ENCODE measurements around the gene ADGRG1.
A peak's percentile ranks its signal among the peaks of the same experiment; 100 is the strongest.
"Not testable (repeated sequence)": the region's sequence is repeated elsewhere in the genome, so short reads cannot be mapped to it uniquely, and the experiment has no call there.

The ADGRG1 gene

GRCh38 chr16:57628008-57628781, at the start of gene ADGRG1:
Gene ADGRG1 (plus strand): TSS chr16:57628630. CDS start chr16:57650288, 21,658 bp downstream.
- no peak for DNase-seq

DNA sequence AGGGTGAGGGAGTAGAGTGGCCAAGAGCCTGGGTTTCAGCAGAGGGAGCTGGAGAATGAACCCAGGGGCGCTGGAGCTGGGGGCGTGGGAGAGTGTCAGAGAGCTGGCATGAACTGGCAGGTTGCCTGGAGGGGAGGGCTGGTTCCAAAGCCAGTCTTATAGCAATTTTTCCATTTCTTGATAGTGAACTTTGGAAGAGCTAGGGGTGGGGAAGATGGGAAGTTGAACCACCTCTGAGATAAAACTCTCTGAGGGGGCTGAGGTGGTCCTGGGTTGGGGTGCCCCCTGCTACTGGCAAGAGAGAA, 49.1 kb upstream of the ADGRG1 start:
- no peak for DNase-seq

DNA sequence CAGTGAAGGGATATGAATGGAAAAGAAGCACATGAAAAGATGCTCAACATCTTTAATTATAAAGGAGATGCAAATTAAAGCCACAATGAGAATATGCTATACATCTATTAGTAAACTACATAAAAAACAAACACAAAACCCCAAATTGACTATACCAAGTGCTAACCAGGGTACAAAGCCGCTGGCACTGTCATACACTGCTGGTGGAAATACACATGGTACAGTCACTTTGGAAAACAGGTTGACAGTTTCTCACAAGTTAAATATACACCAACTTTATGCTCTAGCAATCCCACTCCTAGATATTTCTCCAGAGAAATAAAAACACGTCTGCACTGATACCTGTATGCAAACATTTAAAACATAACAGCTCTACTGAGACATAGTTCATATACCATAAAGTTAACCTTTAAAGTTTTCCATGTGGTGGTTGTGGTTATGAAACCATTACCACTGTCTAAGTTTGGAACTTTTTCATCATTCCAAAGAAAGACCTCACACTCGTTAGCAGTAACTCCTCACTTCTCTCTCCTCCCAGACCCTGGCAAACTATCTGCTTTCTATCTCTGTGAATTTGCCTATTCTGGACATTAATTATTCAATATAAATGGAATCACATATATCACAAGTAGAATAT, 43.3 kb upstream of the ADGRG1 start:
- no peak for DNase-seq

- no peak for DNase-seq
Measured at GRCh38 chr16:57588831-57589230, 39.6 kb upstream of the ADGRG1 start.

GRCh38 chr16:57589374-57589773, 39.1 kb upstream of the ADGRG1 start:
- no peak for DNase-seq

- no peak for DNase-seq
Measured at GRCh38 chr16:57590654-57591085, 37.8 kb upstream of the ADGRG1 start.

DNA sequence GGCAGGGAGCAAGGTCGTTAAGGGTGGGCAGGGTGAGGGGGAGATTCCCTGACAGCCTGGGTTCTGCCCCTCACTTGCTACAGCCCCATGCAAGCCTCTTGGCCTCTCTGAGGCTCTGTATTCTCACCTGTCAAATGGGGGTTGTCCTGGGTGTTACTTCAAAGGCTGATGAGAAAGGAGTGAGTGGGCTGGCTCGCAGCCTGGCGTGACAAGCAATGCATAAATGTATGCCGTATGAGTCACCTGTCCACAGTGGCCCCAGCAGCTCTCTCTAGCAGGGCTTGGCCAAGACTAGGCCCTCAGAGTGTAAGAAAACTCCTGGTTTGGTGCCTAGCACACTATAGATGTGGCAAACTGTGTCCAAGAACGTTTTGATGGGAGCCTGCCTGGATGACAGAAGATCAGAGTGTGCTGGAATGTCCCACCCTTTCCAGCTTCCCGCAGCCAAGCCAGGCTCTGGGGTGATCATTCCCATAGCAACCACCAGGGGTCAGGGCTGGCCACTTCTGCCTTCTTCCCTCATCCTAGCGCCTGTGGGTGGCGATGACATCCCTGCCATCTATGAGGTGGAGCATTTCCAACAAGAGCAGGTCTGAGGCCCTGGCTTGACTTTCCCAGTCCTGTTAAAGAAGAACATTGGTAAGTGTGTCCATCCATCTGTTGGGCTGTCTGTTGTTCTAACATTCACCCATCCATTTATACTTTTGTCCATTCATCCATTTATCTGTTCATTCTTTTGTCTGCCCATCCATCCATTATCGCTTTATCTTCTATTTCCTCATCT, 37.2 kb upstream of the ADGRG1 start:
- peak in 3 of 4 experiments; percentile 18 to 46 (median 33) for DNase-seq

- DNase-seq = no peak
Measured at GRCh38 chr16:57591870-57592485, 36.5 kb upstream of the ADGRG1 start.

DNA sequence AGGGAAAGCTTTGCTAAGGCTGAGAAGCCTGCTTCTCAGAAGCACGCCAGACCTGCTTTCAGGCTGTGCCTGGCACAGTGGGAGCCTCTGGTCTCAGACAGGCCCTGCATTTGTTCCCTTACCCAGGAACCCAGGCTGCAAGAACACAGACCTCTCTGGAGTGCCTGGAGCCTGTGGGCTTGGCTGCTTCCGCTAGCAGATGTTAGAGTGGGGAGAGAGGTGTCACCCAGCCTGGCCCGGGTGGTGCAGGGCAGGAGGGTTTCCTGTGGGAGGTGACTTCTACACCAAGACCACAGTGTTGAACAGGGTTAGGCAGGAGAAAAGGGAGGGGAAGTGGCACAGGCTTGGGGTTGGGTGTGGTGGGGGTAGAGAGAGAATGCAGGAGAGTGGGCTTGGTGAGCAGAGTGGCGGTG, 35.8 kb upstream of the ADGRG1 start:
- peak in 2 of 4 experiments; percentile 45 to 47 for DNase-seq

GRCh38 chr16:57593021-57593420, 35.4 kb upstream of the ADGRG1 start:
- no peak for DNase-seq

DNA sequence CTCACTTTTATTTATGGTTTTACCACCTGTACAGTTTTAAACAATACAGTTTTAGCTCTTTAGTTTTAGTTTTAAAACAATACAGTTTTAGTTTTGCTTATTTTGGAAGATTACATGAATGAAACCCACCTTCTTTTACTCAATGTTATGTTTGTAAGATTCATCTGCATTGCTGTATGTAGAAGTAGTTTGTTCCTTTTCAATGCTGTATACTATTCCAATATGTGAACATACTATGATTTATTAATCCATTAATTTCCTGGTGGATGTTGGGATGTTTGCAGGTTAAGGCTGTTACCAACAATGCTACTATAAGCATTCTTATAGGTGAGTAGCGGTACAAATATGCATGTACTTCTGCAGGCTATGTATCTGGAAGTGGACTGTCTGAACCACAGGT, 34.4 kb upstream of the ADGRG1 start:
- no peak for DNase-seq

GRCh38 chr16:57594531-57595031, 33.8 kb upstream of the ADGRG1 start:
- no peak for DNase-seq

GRCh38 chr16:57596234-57596633, 32.2 kb upstream of the ADGRG1 start:
- DNase-seq = not testable (repeated sequence)

- no peak for DNase-seq
Measured at GRCh38 chr16:57598437-57598836, 30.0 kb upstream of the ADGRG1 start.

DNA sequence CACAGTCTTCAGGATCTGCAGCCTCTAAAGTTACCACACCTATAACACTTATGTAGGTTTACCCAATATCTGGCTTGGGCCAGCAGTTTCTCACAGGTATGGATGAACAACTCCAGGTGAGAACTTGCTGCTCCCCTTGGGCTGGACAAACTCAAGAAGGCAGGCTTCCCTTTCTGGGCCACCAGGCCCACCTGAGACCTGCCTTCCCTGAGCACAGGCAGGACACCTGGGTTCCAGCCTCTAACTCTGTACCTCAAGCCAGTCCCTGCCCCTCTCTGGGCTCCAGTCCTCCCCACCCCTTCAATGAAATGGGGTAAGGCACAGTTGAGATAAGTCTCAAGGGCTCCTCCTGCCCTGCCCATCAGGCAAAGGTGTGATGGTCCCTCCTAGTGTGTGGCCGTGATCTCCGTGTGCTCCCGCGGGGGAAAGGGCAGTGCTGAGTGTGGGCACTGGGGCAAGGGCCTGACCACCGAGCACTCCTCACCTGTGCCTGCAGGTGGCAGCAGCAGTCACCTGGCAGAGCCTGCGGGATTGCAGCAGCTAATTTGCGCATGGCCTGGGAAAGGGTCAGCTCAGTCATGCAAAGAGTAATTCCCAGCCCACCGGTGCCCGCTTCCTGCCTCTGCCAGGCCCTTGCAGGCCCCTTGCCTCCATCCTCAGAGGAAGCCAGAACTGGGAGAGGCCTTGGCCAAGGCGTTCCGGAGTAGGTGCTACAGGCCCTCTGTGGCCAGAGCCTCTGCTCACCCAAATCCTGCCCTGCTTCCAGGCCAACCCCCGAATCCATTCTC, 28.2 kb upstream of the ADGRG1 start:
- no peak for DNase-seq

GRCh38 chr16:57600952-57601580, 27.4 kb upstream of the ADGRG1 start:
- no peak for DNase-seq

DNA sequence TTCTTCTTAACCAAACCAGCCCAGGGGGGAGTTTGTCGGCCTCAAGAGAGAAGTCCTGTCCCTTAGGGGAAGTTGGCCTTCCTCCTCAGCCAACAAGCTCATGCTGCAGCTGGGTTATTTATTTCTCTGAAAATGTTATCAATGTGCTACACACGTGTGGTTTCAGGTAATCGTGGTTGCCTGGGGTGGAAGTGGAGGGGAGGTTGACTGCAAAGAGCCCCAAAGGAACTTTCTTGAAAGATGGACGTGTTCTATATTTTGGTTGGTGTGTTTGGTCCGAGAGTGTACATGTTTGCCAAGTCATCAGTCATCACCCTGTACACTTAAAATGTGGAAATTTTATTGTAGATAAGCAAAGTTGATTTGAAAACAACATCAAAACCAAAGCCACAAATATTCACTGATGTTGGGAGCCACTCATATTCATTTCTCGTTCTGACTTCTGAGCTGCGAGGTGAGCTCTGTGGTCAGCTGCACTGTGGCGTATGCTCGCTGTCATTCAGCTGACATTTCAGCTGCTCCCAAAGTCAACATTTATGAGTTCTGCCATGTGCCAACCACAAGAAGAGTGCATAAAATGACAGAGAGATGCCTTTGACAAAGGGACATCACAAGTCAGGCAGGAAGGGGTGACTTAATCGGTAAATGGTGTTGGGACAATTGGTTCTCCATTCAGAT, 26.5 kb upstream of the ADGRG1 start:
- DNase-seq = no peak

DNA sequence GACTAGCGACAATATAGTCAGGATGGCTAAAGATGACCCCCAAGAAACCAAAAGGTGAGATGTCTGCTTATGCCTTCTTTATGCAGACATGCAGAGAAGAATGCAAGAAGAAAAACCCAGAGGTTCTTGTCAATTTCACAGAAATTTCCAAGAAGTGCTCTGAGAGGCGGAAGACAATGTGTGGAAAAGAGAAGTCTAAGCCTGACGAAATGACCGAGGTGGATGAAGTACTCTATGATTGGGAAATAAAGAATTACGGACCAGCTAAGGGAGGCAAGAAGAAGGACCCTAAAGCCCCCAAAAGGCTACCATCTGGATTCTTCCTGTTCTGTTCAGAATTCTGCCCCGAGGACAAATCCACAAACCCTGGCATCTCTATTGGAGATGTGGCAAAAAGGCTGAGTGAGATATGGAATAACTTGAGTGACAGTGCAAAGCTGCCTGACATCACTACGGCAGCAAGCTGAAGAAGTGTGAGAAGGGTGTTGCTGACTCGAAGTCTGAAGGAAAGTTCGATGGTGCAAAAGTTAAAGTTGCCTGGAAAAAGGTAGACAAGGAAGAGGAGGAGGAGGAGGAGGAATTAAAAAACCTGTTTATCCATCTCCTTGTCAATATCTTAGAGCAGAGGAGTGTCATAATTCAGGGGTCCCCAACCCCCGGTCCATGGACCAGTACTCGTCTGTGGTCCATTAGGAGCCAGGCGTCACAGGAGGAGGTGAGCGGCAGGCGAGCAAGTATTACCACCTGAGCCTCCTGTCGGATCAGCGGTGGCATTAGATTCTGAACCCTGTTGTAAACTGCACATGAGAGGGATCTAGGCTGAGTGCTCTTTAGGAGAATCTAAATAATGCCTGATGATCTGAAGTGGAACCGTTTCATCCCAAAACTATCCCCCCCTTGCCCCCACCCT, 25.1 kb upstream of the ADGRG1 start:
- DNase-seq = no peak

GRCh38 chr16:57604177-57604576, 24.3 kb upstream of the ADGRG1 start:
- DNase-seq = no peak

All from activated CD4-positive, CD25-positive, alpha-beta regulatory T cell (primary cell).